Measurements from ENCODE around the gene MND1.

MND1 gene

DNA sequence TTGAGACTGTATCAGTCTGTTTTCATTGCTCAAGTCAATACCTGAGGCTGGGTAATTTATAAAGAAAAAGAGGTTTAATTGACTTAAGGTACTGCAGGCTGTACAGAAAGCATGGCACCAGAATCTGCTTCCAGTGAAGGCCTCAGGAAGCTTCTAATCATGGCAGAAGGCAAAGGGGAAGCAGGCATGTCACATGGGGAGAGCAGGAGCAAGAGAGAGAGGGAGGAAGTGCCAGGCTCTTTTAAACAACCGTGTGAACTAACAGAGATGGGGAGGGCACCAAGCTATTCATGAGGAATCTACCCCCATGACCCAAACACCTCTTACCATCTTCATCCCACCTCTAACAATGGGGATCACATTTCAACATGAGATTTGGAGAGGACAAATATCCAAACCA, 114.5 kb downstream of the MND1 start:
- TF ChIP-seq SIN3A (IDR thresholded peaks at IDR 0.05; ENCODE audit: borderline replicate concordance, insufficient read depth, low read length) (no peak), POLR2AphosphoS5 (IDR thresholded peaks at IDR 0.05; ENCODE audit: low read depth, low read length) (no peak), TAF1 (IDR thresholded peaks at IDR 0.05; ENCODE audit: borderline replicate concordance, insufficient read depth, low read length) (no peak), REST (IDR thresholded peaks at IDR 0.05; ENCODE audit: insufficient read depth in 1 of 2, low read depth in 2 of 2, low read length in 2 of 2) (no peak), FOXP2 (optimal IDR thresholded peaks at IDR 0.05; ENCODE audit: borderline replicate concordance, extremely low read depth, extremely low read length, insufficient read depth) (no peak)

DNA sequence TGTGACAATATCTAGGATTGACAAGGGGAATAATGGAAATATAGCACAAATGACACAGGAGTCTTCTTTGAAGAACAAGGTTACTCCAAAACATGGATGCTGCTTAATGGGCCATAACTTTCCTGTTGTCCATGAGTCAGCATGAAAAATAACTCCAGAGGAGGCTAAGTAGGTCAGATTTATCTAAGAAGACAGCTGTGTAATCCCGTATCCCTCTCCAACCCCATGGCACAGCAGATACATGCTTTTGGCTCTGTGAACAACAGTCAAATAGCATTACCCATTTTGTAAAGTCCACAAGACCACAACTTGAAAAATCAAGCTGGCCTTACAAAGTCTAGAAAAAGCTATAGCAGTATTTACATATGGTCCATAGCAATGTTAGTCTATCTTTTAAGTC, 119.6 kb downstream of the MND1 start:
- TF ChIP-seq POLR2AphosphoS5 (IDR thresholded peaks at IDR 0.05; ENCODE audit: low read depth, low read length) (no peak), TAF1 (IDR thresholded peaks at IDR 0.05; ENCODE audit: borderline replicate concordance, insufficient read depth, low read length) (no peak), FOXP2 (optimal IDR thresholded peaks at IDR 0.05; ENCODE audit: borderline replicate concordance, extremely low read depth, extremely low read length, insufficient read depth) (no peak), REST (IDR thresholded peaks at IDR 0.05; ENCODE audit: insufficient read depth in 1 of 2, low read depth in 2 of 2, low read length in 2 of 2) (no peak), SIN3A (IDR thresholded peaks at IDR 0.05; ENCODE audit: borderline replicate concordance, insufficient read depth, low read length) (no peak)
